T47D (cell line): ENCODE measurements around the gene DAP.

Experiments used
- DNase-seq, 2 experiments: peaks; one replicate each; pipeline versions ENCODE4 v3.0.0 to v3.0.0-alpha.2; 2011 to 2012; ENCODE audit warnings: low read depth in 1 of 2, low spot score in 1 of 2
- JUND ChIP-seq: IDR thresholded peaks from 2 replicates; pipeline ENCODE4 v1.6.1; 2012; ENCODE audit warnings: low read depth
- in situ Hi-C: cut with HindIII; loops from 2 replicates; pipeline ENCODE4 v1.10.0; 2016; ENCODE audit warnings: low sequenced_read_pairs, low pct_unique_long_range_greater_than_20kb

DAP gene

DNA sequence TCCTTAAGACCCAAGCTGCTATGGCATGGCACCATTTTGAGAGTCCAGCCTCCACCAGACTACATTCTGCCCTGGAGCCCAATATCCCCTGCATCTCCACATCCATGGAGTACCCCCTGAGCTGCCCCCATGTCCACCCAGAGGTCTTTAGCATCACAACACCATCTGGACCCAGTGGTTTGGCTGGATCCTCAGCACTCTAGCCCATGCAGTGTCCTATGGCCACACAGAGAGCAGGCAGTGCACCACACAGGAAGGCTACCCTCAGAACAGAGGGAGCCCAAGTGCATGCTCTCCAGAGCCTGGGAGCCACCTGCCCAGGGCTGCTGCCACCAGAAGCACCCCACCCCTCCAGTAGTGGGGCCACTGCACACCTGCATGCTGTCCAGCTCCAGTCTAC is 18.6 kb upstream of the DAP start:
- no peak for DNase-seq
- in situ Hi-C loops = no loop called here
- no peak for TF ChIP-seq JUND

DNA sequence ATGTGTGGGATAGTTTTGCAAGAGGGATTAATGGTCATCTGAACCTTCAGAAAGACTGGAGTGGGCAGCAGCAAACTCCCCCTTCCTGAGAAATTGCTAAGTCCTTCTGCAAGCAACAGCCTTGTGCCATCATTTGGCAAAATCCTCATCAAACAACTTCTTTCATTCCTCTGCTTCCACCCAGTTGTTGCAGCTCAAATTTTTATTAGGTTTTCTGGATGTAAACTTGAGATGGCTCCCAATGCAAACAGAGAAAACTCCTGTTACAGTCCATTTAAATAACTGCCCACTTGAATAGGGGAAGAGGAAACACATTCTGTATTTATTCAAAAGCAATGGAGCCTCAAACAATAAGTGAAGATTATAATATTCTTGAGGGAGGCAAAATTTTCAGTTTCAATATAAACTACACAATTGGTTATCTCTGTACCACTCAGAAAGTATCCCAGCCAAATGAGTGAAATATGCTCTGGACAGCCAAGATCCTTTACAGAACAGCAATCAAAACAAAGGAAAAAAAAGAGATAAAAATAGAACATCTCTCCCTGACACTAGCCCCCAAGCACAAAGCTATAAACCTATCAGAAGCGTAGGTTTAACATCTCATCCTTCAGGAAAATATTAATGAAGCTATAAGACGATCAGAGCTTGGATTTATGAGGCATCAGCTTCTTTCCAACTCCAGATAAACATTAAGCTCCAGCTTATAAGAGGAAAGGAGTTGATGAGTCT is 17.3 kb upstream of the DAP start:
- no peak for DNase-seq
- TF ChIP-seq JUND = no peak
- in situ Hi-C loops = no loop called here

DNA sequence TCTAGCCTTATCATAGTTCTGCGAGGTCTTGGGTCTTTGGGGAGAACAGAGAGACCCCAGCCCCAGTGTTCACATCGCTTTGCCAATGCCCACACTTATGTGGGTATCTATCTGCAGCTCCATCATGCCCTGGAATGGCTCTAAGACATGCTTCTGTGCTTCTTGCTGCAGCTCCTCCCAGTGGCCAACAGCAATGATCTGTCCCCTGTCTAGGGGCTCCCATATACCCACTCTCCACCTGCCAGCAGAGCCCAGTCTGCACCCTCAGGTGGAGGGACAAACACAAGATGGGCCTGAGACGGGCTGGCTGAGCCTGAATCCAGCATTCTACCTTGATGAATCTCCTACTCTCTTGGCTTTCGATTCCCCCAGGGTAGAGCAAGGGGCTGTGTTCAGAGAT is 14.6 kb upstream of the DAP start:
- no peak for TF ChIP-seq JUND
- in situ Hi-C loops = no loop called here
- DNase-seq = no peak

DNA sequence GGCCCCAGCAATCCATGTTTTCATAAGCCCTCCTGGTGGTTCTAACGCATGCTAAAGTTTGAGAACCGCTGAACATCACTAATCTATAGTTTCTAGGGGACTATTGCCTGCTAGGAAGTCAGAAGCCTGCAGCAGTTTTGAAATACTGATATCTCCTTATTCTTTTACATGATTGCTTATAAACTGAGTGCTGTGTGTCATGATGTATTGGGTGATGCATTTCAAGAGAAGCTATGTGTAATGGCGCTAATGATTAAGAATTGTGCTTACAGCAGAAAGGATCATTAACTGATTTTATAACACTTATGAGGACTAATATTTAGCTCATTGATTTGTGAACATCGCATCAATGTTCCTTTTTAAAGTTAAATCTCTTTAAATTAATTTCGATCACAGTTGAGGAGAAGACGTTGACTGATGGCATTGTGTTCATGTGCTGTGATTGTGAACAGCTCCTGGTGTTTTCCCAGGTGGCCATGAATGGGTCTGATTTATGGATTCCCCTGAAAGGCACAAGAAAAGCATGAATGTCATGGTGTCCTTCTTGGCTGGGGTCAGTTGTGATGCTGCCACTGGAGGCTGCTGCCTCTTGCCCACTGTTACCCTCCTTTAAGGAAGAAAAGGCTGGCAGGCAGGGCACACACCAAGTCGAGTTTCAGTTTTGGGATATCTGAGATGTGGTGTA is 12.0 kb upstream of the DAP start:
- in situ Hi-C loops = no loop called here
- DNase-seq = no peak
- no peak for TF ChIP-seq JUND

DNA sequence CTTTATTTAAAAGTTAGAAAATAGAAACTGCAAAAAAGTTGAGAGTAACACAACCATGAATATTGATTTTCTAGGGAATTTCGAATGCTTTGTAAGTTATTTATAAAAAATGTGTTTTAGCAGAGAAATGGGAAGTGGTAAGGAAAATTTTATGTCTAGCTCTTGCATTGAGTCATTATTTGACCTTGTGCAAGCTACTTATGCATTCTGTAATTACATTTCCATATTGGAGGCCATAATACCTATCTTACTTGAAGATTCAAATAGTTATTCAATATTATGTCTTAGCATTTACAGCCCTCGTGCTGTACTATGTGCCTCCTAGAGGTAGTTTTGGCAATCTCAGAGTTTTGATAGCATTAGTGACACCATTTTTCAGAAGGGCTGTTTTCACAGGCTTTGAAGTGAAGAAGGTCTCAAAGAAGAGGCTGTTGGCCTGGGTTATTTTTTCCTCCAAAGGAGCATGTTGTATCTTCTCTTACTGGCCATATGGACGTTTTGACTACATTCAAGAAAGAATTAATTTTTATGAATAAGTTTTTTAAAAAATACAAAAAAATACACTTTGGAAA is 7.4 kb upstream of the DAP start:
- DNase-seq = no peak
- in situ Hi-C loops = no loop called here
- no peak for TF ChIP-seq JUND

DNA sequence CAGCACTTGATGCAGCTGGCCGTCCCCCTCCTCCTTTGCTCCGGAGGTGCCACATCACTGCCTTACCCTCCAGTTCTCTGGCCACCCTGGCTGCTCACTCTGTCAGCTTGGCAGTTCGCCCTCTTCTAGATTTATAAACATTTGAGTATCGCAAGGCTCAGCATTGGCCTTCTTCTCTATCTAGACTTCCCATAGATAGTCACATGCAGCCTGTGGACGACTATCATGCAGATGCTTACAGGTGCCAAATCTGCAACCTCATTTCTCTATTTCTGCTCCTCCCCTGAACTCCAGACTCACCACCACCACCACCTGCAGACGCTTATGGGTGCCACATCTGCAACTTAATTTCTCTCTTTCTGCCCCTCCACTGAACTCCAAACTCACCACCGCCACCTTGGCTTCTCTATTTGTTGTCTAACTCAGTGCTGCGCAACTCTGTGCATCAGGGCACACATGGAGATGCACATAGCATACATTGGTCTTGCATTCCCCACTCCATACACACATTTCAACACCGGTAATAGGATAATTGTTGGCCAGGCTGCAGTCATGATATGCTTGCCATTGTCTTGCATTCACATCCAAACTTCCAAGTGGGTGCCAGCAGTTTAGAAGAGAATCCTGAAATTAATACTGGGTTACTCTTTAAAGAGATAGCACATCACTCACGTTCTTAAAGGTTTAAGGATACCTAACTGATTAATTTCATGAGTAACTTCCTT is 1.9 kb upstream of the DAP start:
- no peak for DNase-seq
- in situ Hi-C loops = no loop called here
- TF ChIP-seq JUND = no peak

DNA sequence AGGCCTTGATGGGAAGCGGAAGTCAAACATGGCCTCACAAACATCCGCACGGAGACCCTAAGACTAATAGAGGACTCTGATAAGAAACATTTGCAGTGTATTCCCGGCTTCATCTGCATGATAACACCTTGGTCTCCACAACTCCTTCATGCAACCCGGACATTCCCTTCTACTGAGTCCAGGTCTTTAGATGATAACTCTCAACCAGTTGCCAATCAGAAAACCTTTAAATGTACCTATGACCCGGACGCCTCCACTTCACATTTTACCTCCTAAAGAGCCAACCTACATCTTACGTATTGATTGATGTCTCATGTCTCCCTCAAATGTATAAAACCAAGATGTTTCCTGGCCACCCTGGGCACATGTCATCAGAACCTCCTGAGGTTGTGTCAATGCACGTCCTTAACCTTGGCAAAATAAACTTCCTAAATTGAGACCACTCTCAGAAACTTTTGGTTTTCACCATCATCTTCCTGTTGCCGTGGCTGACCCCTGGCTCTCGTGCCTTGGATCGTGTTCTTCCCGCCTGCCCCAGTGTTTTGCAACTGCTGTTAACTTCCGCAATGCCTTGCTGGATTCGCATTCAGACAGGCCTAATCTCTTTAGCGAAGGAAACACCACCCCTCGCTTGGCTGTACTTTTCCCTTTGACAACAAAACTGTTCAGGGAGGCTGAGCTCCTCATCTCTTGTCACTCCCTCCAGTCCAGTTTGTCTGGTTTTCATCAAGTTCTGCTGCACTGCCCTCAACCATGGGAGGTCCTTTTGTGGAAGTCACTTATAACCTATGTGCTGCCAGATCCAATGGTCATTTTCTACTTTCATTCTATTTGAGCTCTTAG is 1.1 kb upstream of the DAP start:
- DNase-seq = peak in 1 of 2 experiments; percentile 50
- in situ Hi-C loops = no loop called here
- TF ChIP-seq JUND = no peak

DNA sequence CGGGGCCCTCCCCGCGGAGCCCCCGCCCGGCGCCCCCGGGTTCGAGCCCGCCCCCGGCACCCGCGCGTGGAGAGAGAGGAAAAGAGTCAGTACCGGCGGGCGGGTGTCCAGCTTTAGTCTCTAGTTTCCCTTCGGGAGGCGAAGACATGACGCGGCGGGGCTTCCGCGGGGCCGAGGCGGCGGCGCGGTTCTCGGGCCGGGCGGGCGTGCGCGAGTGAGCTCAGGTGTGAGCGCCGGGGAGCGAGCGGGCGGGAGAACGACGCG is 181 bp downstream of the DAP start:
- no peak for TF ChIP-seq JUND
- in situ Hi-C loops = no loop called here
- no peak for DNase-seq

DNA sequence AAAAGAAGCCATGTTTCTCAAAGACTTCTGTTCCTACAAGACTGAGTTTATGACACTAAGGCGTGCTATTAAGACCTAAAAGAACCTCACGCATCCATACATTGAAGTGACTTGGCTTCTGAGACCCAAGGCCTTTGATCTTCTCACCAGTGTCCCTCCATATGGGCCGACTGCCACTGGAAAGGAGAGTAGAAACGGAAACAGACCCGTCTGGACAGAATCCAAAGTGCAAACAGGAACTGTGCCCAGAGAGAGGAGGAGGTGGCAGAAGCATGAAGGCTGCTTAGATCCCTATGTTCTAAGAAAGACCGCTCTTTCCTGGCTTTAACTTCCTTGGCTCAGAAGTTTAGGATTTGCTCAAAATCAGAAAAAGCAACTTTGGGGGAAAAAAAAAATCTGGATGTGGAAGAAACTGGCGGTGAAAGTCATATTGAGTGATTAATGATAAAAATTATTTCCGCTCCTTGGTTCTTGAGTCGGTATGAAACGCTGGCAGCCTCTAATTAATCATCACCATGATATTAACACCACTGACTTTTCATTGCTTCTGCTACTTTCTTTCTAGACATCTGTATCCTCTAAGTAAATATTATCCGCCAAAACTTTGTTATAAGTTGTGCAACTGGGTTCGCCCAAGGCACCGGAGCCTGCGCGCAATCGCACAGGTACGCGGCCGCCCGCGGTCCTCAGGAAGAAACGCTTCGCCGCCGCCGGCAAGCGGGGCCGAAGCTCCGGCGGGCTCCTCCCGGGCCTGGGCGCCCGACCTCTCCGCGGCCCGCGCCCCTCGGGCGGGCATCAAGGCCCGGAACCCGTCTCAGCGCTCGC is 726 bp downstream of the DAP start:
- peak; percentile 34 to 72 for DNase-seq
- no peak for TF ChIP-seq JUND
- in situ Hi-C loops = no loop called here

DNA sequence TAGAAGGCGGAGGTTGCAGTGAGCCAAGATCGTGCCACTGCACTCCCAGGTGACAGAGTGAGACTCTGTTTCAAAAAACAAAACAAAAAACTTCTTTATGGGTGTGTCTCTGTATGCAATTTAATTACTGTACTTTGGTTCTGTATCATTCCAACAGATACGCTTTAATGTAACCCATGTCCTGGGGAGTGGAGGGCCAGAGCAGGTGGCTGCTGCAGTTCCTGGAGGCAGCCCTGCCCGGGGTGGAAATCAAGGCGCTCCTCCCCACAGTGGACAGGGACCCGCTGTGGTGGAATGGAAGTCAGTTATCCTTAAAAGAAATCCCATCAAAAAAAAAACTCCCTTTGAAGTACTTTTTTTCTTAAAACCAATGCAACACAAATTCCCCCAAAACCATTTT is 1.9 kb downstream of the DAP start:
- no peak for DNase-seq
- no peak for TF ChIP-seq JUND
- in situ Hi-C loops = no loop called here

DNA sequence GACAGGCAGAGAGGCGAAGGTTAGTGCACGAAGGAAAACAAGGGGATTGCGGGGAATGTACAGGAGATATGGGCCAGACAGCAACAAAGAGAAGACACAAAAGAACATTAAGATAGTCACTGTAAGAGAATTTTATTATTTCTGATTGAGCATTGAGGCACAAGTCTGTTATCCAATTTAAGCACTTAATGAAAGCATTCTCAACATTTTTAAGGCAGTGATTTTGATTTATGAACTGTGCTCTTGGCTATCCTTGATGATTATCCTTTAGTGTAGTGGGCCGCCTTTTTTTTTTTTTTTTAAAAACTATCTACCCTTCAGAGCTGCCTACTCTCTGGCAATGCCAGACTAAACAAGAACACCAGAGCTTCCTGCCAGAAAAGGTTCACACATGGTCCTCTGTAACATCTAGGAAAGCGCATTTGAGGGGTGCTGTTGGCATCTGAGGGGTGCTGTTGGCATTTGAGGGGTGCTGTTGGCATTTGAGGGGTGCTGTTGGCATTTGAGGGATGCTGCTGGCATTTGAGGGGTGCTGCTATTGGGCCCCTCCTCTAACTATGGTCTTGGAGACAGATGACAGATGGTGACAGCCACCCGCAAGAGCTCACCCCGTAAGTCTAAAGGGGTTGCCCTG is 3.0 kb downstream of the DAP start:
- no peak for TF ChIP-seq JUND
- no peak for DNase-seq
- in situ Hi-C loops = no loop called here
